HUES6 (cell line): ENCODE measurements around the gene NME7.
A peak's percentile ranks its signal among the peaks of the same experiment; 100 is the strongest.
"Not testable (repeated sequence)": the region's sequence is repeated elsewhere in the genome, so short reads cannot be mapped to it uniquely, and the experiment has no call there.

Experiments used
- H3K27ac ChIP-seq: 2 replicates; pipeline ENCODE4 v1.7.0; 2013; ENCODE audit warnings: low read depth, mild to moderate bottlenecking, low read length, inconsistent platforms
- H3K27me3 ChIP-seq: 2 replicates; pipeline ENCODE4 v1.6.1; 2013; ENCODE audit warnings: low read length; ENCODE audit not compliant: control insufficient read depth, insufficient read depth
- H3K36me3 ChIP-seq: 2 replicates; pipeline ENCODE4 v1.6.1; 2013; ENCODE audit warnings: low read length; ENCODE audit not compliant: control insufficient read depth, insufficient read depth
- H3K4me1 ChIP-seq: 2 replicates; pipeline ENCODE4 v1.6.1; 2013; ENCODE audit warnings: low read length; ENCODE audit not compliant: control insufficient read depth, insufficient read depth
- H3K4me3 ChIP-seq: 2 replicates; pipeline ENCODE4 v1.5.1; 2013; ENCODE audit warnings: low read depth, low read length
- H3K9ac ChIP-seq: one replicate; pipeline ENCODE4 v1.6.1; 2013; ENCODE audit warnings: mild to moderate bottlenecking, low read length
- H3K9me3 ChIP-seq: 2 replicates; pipeline ENCODE4 v1.6.1; 2013; ENCODE audit warnings: low read depth, low read length; ENCODE audit not compliant: control insufficient read depth, insufficient read depth

The NME7 gene

GRCh38 chr1:169305356-169305755 is 62.2 kb downstream of the NME7 start:
- Histone ChIP-seq H3K4me3 (no peak overlapping the region), H3K9ac (no peak overlapping the region), H3K4me1 (peaks cover 4% of the 10 kb centered on the region; the same call in 1 of the 2 replicates), H3K36me3 (no peaks in the 10 kb centered on the region), H3K9me3 (peaks cover 2% of the 10 kb centered on the region; the same call in 1 of the 2 replicates), H3K27ac (no peak overlapping the region), H3K27me3 (no peaks in the 10 kb centered on the region)

- H3K4me3 ChIP-seq, result no peak overlapping the region
- H3K27ac ChIP-seq, result no peak overlapping the region
- H3K4me1 ChIP-seq, result no peaks in the 10 kb centered on the region
- no peaks in the 10 kb centered on the region for H3K9me3 ChIP-seq
- H3K9ac ChIP-seq, result no peak overlapping the region
- no peaks in the 10 kb centered on the region for H3K27me3 ChIP-seq
- no peaks in the 10 kb centered on the region for H3K36me3 ChIP-seq
Measured at GRCh38 chr1:169300854-169301253, 66.7 kb downstream of the NME7 start.

- Histone ChIP-seq H3K4me1 (no peaks in the 10 kb centered on the region), H3K27me3 (no peaks in the 10 kb centered on the region), H3K4me3 (no peak overlapping the region)
Measured at GRCh38 chr1:169298441-169298840, 69.2 kb downstream of the NME7 start.

GRCh38 chr1:169295846-169296245 is 71.8 kb downstream of the NME7 start:
- Histone ChIP-seq H3K4me1 (no peaks in the 10 kb centered on the region), H3K27me3 (no peaks in the 10 kb centered on the region), H3K36me3 (no peaks in the 10 kb centered on the region), H3K9ac (no peak overlapping the region), H3K27ac (no peak overlapping the region), H3K4me3 (no peak overlapping the region), H3K9me3 (no peaks in the 10 kb centered on the region)

More at GRCh38 chr1:169298441-169298840, 69.2 kb downstream of the NME7 start:
- Histone ChIP-seq H3K27ac (no peak overlapping the region), H3K9ac (no peak overlapping the region), H3K36me3 (no peaks in the 10 kb centered on the region), H3K9me3 (no peaks in the 10 kb centered on the region)

GRCh38 chr1:169295425-169295824 is 72.2 kb downstream of the NME7 start:
- Histone ChIP-seq H3K27me3 (no peaks in the 10 kb centered on the region), H3K9me3 (no peaks in the 10 kb centered on the region), H3K36me3 (no peaks in the 10 kb centered on the region), H3K4me3 (no peak overlapping the region), H3K4me1 (no peaks in the 10 kb centered on the region), H3K27ac (no peak overlapping the region), H3K9ac (no peak overlapping the region)

- Histone ChIP-seq H3K36me3 (no peaks in the 10 kb centered on the region), H3K27me3 (no peaks in the 10 kb centered on the region), H3K4me1 (peaks cover 27% of the 10 kb centered on the region), H3K27ac (peak overlapping the region; percentile 44; the same call in 1 of the 2 replicates), H3K9me3 (0 out of 2 replicates have a peak, but pooled peaks cover 3% of the 10 kb centered on the region), H3K9ac (no peak overlapping the region), H3K4me3 (no peak overlapping the region)
Measured at GRCh38 chr1:169289016-169289415, 78.6 kb downstream of the NME7 start.

- peak overlapping the region; percentile 73 for H3K27ac ChIP-seq
- H3K9me3 ChIP-seq, result peaks cover 3% of the 10 kb centered on the region; the same call in 1 of the 2 replicates
- H3K27me3 ChIP-seq, result no peaks in the 10 kb centered on the region
- H3K36me3 ChIP-seq, result no peaks in the 10 kb centered on the region
- H3K4me3 ChIP-seq, result no peak overlapping the region
- H3K9ac ChIP-seq, result no peak overlapping the region
- peaks cover 27% of the 10 kb centered on the region for H3K4me1 ChIP-seq
Measured at GRCh38 chr1:169288011-169288414, 79.6 kb downstream of the NME7 start.

- Histone ChIP-seq H3K27me3 (no peaks in the 10 kb centered on the region), H3K4me3 (no peak overlapping the region), H3K27ac (0 out of 2 replicates have a peak overlapping the region, but pooled peaks have one; percentile 68), H3K9me3 (peaks cover 5% of the 10 kb centered on the region; the same call in 1 of the 2 replicates), H3K4me1 (peaks cover 27% of the 10 kb centered on the region), H3K9ac (no peak overlapping the region), H3K36me3 (no peaks in the 10 kb centered on the region)
Measured at GRCh38 chr1:169287280-169287679, 80.3 kb downstream of the NME7 start.

- H3K36me3 ChIP-seq, H3K4me3 ChIP-seq, H3K27ac ChIP-seq, H3K9ac ChIP-seq, H3K27me3 ChIP-seq, H3K4me1 ChIP-seq: not testable (repeated sequence)
- peaks cover 12% of the 10 kb centered on the region for H3K9me3 ChIP-seq
Measured at GRCh38 chr1:169281562-169281961, 86.0 kb downstream of the NME7 start.

GRCh38 chr1:169271098-169271497 is 96.5 kb downstream of the NME7 start:
- H3K9me3 ChIP-seq, result no peaks in the 10 kb centered on the region
- H3K9ac ChIP-seq, result no peak overlapping the region
- H3K27ac ChIP-seq, result no peak overlapping the region
- H3K36me3 ChIP-seq, result no peaks in the 10 kb centered on the region
- H3K4me3 ChIP-seq, result no peak overlapping the region
- no peaks in the 10 kb centered on the region for H3K27me3 ChIP-seq
- no peaks in the 10 kb centered on the region for H3K4me1 ChIP-seq

- Histone ChIP-seq H3K27ac (no peak overlapping the region), H3K36me3 (no peaks in the 10 kb centered on the region), H3K4me1 (no peaks in the 10 kb centered on the region), H3K27me3 (no peaks in the 10 kb centered on the region), H3K4me3 (no peak overlapping the region), H3K9ac (no peak overlapping the region), H3K9me3 (no peaks in the 10 kb centered on the region)
Measured at GRCh38 chr1:169266133-169266532, 101.5 kb downstream of the NME7 start.

- Histone ChIP-seq H3K4me1 (no peaks in the 10 kb centered on the region), H3K4me3 (no peak overlapping the region), H3K36me3 (no peaks in the 10 kb centered on the region), H3K27ac (no peak overlapping the region), H3K9ac (no peak overlapping the region), H3K27me3 (no peaks in the 10 kb centered on the region), H3K9me3 (no peaks in the 10 kb centered on the region)
Measured at GRCh38 chr1:169263059-169263458, 104.5 kb downstream of the NME7 start.
